Lung microvascular endothelial cell (primary cell): Measurements from ENCODE around the gene EPG5. TPM values are rescaled to one million over a fixed set of nuclear protein-coding genes. Genes with fewer than 3 reads are reported as not detected.
"Not testable (repeated sequence)": the region's sequence is repeated elsewhere in the genome, so short reads cannot be mapped to it uniquely, and the experiment has no call there.

Experiments used
- DNase-seq, 2 donors: peaks; one replicate each; pipeline versions ENCODE4 v3.0.0 to v3.0.0-alpha.2; 2010; ENCODE audit warnings: low read depth in 2 of 2
- total RNA-seq: library from RNA; depleted of rRNA; stranded (reverse); fragments of >200 nt; gene quantifications from 2 replicates; pipeline ENCODE4 v1.2.1, GENCODE V29; 2014

Gene EPG5
- total RNA-seq, 1 donor from 2014 or later: 12.1 TPM

GRCh38 chr18:45839414-45840395 lies 127.4 kb downstream of the EPG5 start:
- DNase-seq: peak; percentile 81 to 83

GRCh38 chr18:45838302-45839070 lies 128.6 kb downstream of the EPG5 start:
- peak in 1 of 2 donors; percentile 21 for DNase-seq

- DNase-seq: peak; percentile 67 to 80
These were observed 129.7 kb downstream of the EPG5 start for GRCh38 chr18:45837283-45838070.

- no peak for DNase-seq
These were observed 130.6 kb downstream of the EPG5 start for GRCh38 chr18:45836242-45837205.

GRCh38 chr18:45835057-45835636 lies 132.0 kb downstream of the EPG5 start:
- DNase-seq: peak in 1 of 2 donors; percentile 36

GRCh38 chr18:45834306-45834705 lies 132.8 kb downstream of the EPG5 start:
- DNase-seq: no peak

- no peak for DNase-seq
These were observed 133.3 kb downstream of the EPG5 start for GRCh38 chr18:45833846-45834245.

GRCh38 chr18:45830917-45831316 lies 136.2 kb downstream of the EPG5 start:
- DNase-seq: no peak

- DNase-seq: no peak
These were observed 137.3 kb downstream of the EPG5 start for GRCh38 chr18:45829855-45830254.

GRCh38 chr18:45828917-45829811 lies 138.0 kb downstream of the EPG5 start:
- no peak for DNase-seq

- not testable (repeated sequence) for DNase-seq
These were observed 140.4 kb downstream of the EPG5 start for GRCh38 chr18:45826716-45827115.

GRCh38 chr18:45826084-45826483 lies 141.0 kb downstream of the EPG5 start:
- no peak for DNase-seq

- DNase-seq: peak; percentile 32 to 56
These were observed 141.7 kb downstream of the EPG5 start, which contains the start of gene SIGLEC15 for GRCh38 chr18:45825258-45826044. TSS of gene SIGLEC15 (plus strand) at chr18:45825675. CDS start at chr18:45825729, 54 bp downstream.

GRCh38 chr18:45821711-45822110 lies 145.4 kb downstream of the EPG5 start:
- no peak for DNase-seq

GRCh38 chr18:45821026-45821425 lies 146.1 kb downstream of the EPG5 start:
- peak in 1 of 2 donors; percentile 64 for DNase-seq

- DNase-seq: no peak
These were observed 146.9 kb downstream of the EPG5 start for GRCh38 chr18:45820106-45820745.

GRCh38 chr18:45818765-45819164 lies 148.4 kb downstream of the EPG5 start:
- DNase-seq: not testable (repeated sequence)
